NCI-H345 (cell line): ENCODE results near the gene GLIS1.
A peak's percentile ranks its signal among the peaks of the same experiment; 100 is the strongest.

ENCODE experiments used
- DNase-seq: peaks from one replicate; lab custom pipeline; 2025; lab: John Stamatoyannopoulos, UW

Gene GLIS1

GRCh38 chr1:53693773-53694717 is 44.9 kb downstream of the GLIS1 start:
- no peak for DNase-seq

GRCh38 chr1:53693339-53693738 is 45.6 kb downstream of the GLIS1 start:
- no peak for DNase-seq

- no peak for DNase-seq
These were observed 47.6 kb downstream of the GLIS1 start for GRCh38 chr1:53691326-53691725.

GRCh38 chr1:53690411-53690810 is 48.6 kb downstream of the GLIS1 start:
- DNase-seq: no peak

GRCh38 chr1:53689736-53690326 is 49.1 kb downstream of the GLIS1 start:
- DNase-seq: no peak

- DNase-seq: no peak
These were observed 49.7 kb downstream of the GLIS1 start for GRCh38 chr1:53689223-53689622.

- no peak for DNase-seq
These were observed 50.4 kb downstream of the GLIS1 start for GRCh38 chr1:53688381-53689102.

GRCh38 chr1:53687901-53688300 is 51.1 kb downstream of the GLIS1 start:
- DNase-seq: no peak

GRCh38 chr1:53687426-53687825 is 51.5 kb downstream of the GLIS1 start:
- no peak for DNase-seq

- no peak for DNase-seq
These were observed 52.0 kb downstream of the GLIS1 start for GRCh38 chr1:53686965-53687267.

GRCh38 chr1:53686091-53686964 is 52.6 kb downstream of the GLIS1 start:
- DNase-seq: no peak

GRCh38 chr1:53685272-53686051 is 53.5 kb downstream of the GLIS1 start:
- no peak for DNase-seq

- DNase-seq: no peak
These were observed 54.2 kb downstream of the GLIS1 start for GRCh38 chr1:53684741-53685140.

- no peak for DNase-seq
These were observed 54.8 kb downstream of the GLIS1 start for GRCh38 chr1:53683986-53684740.

GRCh38 chr1:53682881-53683280 is 56.1 kb downstream of the GLIS1 start:
- DNase-seq: no peak

- DNase-seq: peak; percentile 66
These were observed 56.8 kb downstream of the GLIS1 start for GRCh38 chr1:53681977-53682685.

GRCh38 chr1:53681351-53681976 is 57.5 kb downstream of the GLIS1 start:
- DNase-seq: no peak

GRCh38 chr1:53680868-53681267 is 58.1 kb downstream of the GLIS1 start:
- no peak for DNase-seq
